Measurements from ENCODE around the gene PKHD1.

Gene PKHD1, protein sequence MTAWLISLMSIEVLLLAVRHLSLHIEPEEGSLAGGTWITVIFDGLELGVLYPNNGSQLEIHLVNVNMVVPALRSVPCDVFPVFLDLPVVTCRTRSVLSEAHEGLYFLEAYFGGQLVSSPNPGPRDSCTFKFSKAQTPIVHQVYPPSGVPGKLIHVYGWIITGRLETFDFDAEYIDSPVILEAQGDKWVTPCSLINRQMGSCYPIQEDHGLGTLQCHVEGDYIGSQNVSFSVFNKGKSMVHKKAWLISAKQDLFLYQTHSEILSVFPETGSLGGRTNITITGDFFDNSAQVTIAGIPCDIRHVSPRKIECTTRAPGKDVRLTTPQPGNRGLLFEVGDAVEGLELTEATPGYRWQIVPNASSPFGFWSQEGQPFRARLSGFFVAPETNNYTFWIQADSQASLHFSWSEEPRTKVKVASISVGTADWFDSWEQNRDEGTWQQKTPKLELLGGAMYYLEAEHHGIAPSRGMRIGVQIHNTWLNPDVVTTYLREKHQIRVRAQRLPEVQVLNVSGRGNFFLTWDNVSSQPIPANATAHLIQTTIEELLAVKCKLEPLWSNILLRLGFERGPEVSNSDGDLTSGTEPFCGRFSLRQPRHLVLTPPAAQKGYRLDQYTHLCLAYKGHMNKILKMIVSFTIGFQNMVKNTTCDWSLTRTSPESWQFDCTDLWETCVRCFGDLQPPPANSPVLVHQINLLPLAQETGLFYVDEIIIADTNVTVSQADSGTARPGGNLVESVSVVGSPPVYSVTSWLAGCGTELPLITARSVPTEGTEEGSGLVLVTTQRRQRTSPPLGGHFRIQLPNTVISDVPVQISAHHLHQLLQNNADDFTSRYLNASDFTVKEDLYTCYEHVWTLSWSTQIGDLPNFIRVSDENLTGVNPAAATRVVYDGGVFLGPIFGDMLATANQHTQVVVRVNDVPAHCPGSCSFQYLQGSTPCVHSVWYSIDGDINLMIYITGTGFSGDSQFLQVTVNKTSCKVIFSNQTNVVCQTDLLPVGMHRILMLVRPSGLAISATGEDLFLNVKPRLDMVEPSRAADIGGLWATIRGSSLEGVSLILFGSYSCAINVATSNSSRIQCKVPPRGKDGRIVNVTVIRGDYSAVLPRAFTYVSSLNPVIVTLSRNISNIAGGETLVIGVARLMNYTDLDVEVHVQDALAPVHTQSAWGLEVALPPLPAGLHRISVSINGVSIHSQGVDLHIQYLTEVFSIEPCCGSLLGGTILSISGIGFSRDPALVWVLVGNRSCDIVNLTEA (N-terminal part only)

DNA sequence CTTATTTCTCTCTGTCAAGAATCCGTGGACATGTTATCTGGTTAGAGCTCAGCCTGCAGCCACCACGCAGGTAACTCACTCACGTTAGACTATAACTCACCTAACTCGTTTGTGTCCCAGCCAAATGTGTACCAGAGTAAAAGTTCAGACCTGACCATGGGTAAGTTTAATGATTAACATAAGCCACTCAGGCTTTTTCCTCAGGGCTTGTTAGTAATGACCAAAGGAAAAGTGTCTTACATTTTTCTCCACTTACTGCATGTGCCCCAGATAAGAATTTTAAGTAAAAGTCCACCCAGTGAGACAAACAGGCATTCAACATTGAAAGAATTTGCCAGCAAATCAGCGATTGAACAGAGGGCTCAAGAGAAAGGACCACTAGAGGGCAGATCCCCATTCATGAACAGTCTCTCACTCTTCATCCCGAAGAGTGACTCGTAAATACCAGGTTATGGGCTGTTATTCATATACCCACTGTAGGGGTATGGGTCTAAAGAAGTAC, at the start of gene PKHD1:
Gene PKHD1 (minus strand): TSS at position 116 of the 502 bp plus-strand sequence. CDS start 2,680 bp downstream, outside the sequence.
- peak; percentile 65 for ATAC-seq
- no peak within 1 kb of the TSS for H3K27ac Mint-ChIP-seq
- no peaks in the 10 kb centered on the region for H3K4me1 Mint-ChIP-seq

DNA sequence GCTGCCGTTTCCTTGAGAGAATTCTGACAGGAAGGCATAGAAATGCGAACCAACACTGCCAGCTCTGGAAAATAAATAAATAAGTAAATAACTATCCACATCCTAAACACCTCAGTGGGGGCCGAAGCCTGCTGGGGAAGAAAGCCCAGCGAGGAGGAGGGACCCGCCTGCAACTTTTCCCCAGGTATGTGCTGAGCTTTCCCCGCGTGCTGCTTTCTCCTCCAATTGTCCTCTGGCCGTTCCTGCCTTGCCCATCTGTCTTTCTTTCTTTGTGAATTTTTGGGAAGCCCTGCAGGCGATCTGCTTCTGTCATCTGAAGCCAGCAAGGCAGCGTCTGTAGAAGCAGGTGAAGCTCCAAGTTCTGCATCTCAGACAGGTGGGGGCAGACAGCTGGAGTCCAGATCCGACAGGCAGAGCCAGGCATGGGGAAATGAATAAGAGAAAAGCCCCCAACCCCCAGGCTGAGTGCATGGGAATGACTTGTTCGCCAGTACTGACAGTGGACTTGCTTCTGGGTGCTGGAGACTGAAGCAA, 49.6 kb upstream of the PKHD1 start:
- DNase-seq (ENCODE audit: low spot score in 2 of 2) = no peak
- H3K27ac Mint-ChIP-seq = no peak overlapping the region
- no peak for ATAC-seq
- no peaks in the 10 kb centered on the region for H3K9me3 Mint-ChIP-seq
- H3K4me1 Mint-ChIP-seq = no peaks in the 10 kb centered on the region
- H3K4me3 Mint-ChIP-seq = no peak overlapping the region
- H3K36me3 Mint-ChIP-seq = no peaks in the 10 kb centered on the region

More for the DNA sequence above, at the start of gene PKHD1:
- no peaks in the 10 kb centered on the region for H3K36me3 Mint-ChIP-seq
- no peak within 1 kb of the TSS for H3K4me3 Mint-ChIP-seq
- no peaks in the 10 kb centered on the region for H3K9me3 Mint-ChIP-seq
- DNase-seq (ENCODE audit: low spot score in 2 of 2) = no peak

DNA sequence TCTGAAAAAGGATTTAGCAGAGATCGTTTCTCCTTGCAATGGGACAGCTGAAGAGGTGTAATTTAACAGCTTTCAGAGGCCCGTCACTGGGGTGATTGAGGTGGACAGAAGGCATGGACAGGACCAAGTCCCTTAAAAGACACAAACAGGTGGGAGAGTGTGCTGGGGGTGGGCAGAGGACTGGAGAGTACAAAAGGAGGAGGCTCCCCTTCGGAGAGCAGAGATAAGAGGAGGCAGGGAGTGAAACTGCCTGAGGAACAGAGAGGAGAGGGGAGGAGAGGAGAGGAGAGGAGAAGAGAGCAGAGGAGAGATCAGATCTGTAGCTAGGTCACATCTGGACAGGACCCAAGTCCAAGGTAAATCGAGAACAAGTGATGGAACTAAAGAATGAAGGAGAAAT, 48.6 kb upstream of the PKHD1 start:
- Mint-ChIP-seq H3K36me3 (no peaks in the 10 kb centered on the region), H3K4me1 (no peaks in the 10 kb centered on the region), H3K4me3 (no peak overlapping the region), H3K9me3 (no peaks in the 10 kb centered on the region), H3K27ac (no peak overlapping the region)
- no peak for DNase-seq (ENCODE audit: low spot score in 2 of 2)
- ATAC-seq = no peak

DNA sequence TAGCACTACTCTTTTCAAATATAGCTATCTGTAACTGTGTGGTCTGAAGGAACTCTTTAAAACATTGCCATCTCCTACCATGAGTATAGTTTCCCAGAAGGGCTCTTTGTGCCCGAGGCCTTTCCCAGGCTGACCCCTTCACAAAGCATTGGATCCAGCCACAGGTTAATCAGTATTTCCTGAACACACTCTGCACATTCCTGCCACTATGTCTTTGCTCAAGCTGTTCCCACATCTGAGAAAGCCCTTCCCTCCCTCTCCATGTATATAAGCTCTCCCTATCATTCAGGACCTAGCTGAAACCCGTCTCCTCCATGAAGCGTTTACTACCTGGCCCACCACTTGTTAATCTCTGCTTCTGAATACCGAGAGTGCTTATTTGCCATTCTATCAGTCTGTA, 47.8 kb upstream of the PKHD1 start:
- Mint-ChIP-seq H3K4me3 (no peak overlapping the region), H3K36me3 (no peaks in the 10 kb centered on the region), H3K27ac (no peak overlapping the region), H3K9me3 (no peaks in the 10 kb centered on the region), H3K4me1 (no peaks in the 10 kb centered on the region)
- no peak for ATAC-seq
- no peak for DNase-seq (ENCODE audit: low spot score in 2 of 2)

DNA sequence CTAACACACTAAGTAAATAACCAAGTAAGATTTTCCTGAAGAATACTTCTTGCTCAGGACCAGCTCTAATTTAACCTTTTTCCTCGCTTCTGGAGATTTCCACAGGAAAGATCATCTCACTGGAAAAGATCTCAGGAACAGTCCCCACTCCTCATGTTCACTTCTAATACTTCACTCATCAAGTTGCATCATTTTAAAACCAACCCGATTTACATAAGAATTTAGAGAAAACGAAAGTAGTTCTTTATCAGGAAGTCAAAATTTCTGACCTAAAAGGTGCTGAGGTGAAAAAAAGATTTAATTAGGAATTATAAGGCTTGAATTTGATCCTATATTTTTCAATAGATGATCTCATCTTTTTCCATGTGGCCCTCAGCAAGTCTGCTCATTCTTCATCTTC, 46.6 kb upstream of the PKHD1 start:
- ATAC-seq (no peak), DNase-seq (ENCODE audit: low spot score in 2 of 2) (no peak)
- H3K4me1 Mint-ChIP-seq = no peaks in the 10 kb centered on the region
- H3K4me3 Mint-ChIP-seq = no peak overlapping the region
- H3K9me3 Mint-ChIP-seq = no peaks in the 10 kb centered on the region
- H3K27ac Mint-ChIP-seq = no peak overlapping the region
- H3K36me3 Mint-ChIP-seq = no peaks in the 10 kb centered on the region

DNA sequence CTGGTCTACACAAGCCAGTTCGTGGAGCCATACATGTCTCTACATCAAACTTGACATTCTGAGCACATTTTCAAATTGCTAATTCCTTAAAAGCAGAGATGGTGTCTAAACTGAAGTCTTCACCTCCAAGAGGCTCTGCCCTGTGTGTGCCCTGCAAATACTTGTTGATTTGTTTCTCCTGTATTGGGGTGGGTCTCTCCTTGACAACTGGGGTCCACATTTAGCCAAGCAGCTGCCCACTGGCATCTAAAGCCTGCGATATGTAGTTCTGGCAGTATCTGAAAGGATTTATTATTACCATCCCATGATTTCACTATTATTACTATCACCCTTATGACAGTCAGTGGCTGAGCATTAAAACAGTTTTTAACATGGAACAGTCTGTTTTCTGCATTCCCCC, 45.9 kb upstream of the PKHD1 start:
- no peak for ATAC-seq
- Mint-ChIP-seq H3K4me1 (no peaks in the 10 kb centered on the region), H3K4me3 (no peak overlapping the region), H3K36me3 (no peaks in the 10 kb centered on the region), H3K9me3 (no peaks in the 10 kb centered on the region), H3K27ac (no peak overlapping the region)
- DNase-seq (ENCODE audit: low spot score in 2 of 2) = no peak

DNA sequence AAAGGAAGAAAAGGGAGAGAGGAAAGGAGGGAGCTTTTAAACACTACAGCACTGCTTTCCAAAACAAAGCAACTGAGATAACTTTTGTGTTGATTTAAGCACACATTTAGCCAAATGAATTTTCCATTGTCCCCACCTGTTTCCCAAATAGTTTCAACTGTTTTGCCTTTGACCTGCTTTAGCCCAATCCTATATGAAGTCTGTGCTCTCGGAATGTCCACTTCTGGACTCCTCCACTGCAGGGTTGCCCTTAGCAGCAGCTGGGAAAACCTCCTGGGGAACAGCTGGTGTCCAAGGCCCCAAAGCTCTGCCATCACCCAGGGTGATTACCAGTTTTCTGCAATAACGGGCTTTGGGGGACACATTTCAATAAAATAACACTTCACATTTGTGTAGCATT, 44.9 kb upstream of the PKHD1 start:
- Mint-ChIP-seq H3K4me1 (no peaks in the 10 kb centered on the region), H3K27ac (no peak overlapping the region), H3K9me3 (no peaks in the 10 kb centered on the region), H3K36me3 (no peaks in the 10 kb centered on the region), H3K4me3 (no peak overlapping the region)
- DNase-seq (ENCODE audit: low spot score in 2 of 2) = no peak
- no peak for ATAC-seq

DNA sequence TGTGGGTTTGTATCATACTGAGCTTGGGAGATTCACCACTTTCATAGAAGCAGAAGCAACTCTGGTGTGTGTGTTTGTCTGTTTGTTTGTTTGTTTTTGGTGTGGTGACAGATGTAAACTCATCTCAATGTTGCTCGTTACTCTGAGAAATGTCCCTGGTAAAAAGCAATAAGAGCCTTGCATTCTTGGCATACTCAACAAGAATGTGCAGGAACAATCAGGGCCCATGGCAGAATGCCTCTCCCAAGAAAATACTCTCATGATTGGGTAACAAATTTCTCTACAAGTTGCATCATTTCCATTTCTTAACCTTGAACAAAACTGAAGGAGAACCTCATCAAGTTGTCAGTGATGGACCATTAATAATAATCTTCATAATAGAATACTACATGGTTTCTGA, 43.0 kb upstream of the PKHD1 start:
- DNase-seq (ENCODE audit: low spot score in 2 of 2) (no peak), ATAC-seq (no peak)
- no peak overlapping the region for H3K4me3 Mint-ChIP-seq
- H3K27ac Mint-ChIP-seq = no peak overlapping the region
- no peaks in the 10 kb centered on the region for H3K4me1 Mint-ChIP-seq
- no peaks in the 10 kb centered on the region for H3K36me3 Mint-ChIP-seq
- H3K9me3 Mint-ChIP-seq = no peaks in the 10 kb centered on the region

DNA sequence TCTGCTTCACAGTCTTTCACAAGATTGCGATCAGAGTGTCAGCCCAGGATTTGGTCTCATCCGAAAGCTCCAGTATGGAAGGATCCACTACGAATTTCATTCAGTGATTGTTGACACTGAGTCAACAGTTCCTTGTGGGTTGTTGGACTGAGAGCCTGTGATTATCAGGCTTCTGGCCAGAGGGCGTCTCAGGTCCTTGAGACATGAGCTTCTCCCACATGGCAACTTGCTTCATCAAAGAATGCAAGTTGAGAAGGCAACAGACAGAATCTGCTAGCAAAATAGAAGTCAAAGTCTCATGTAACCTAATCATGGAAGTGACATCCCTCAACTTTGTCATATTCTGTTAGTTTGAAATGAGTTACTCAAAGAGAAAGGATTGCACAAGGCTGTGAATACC, 40.5 kb upstream of the PKHD1 start:
- ATAC-seq (no peak), DNase-seq (ENCODE audit: low spot score in 2 of 2) (no peak)
- Mint-ChIP-seq H3K4me3 (no peak overlapping the region), H3K27ac (no peak overlapping the region), H3K4me1 (no peaks in the 10 kb centered on the region), H3K36me3 (no peaks in the 10 kb centered on the region), H3K9me3 (no peaks in the 10 kb centered on the region)

DNA sequence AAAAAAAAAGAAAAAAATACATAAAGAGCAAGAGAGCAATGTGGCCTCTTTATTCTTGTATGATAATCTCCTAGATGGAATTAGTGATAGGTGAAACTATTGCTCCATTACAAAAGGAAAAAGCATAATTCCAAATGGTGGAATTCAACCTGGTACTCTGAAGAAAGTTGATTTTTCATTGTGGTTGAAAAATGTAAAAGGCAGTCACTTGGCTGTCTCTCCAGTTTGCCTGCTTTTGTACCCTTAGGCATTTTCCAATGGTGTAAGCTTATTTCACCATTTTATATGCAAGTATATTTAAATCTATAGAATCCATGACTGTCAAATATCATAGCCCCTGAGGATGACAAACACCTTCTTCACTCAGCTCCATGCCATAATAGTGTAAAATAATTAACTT, 38.8 kb upstream of the PKHD1 start:
- no peak for DNase-seq (ENCODE audit: low spot score in 2 of 2)
- Mint-ChIP-seq H3K4me3 (no peak overlapping the region), H3K36me3 (no peaks in the 10 kb centered on the region), H3K9me3 (peaks cover 4% of the 10 kb centered on the region), H3K27ac (no peak overlapping the region), H3K4me1 (no peaks in the 10 kb centered on the region)
- ATAC-seq = no peak

DNA sequence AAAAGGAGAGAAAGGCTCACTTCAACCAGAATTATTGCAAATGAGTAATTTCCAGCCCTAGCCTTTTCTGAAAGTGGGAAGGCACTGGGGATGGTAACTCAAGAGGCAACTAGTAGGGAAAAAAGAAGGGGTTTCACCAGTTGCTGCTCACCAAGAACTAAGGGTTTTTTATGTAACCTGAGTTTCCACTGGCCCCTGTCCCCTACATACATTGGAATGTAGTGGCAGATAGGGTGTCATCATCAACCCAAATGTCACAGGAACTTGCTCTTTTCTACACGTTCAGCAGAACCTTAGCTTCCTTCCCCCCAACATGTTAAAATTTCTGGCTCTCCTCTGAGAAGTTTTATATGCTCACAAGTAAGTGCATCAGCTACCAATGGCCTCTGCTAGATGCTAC, 38.2 kb upstream of the PKHD1 start:
- H3K9me3 Mint-ChIP-seq = peaks cover 4% of the 10 kb centered on the region
- ATAC-seq (no peak), DNase-seq (ENCODE audit: low spot score in 2 of 2) (no peak)

DNA sequence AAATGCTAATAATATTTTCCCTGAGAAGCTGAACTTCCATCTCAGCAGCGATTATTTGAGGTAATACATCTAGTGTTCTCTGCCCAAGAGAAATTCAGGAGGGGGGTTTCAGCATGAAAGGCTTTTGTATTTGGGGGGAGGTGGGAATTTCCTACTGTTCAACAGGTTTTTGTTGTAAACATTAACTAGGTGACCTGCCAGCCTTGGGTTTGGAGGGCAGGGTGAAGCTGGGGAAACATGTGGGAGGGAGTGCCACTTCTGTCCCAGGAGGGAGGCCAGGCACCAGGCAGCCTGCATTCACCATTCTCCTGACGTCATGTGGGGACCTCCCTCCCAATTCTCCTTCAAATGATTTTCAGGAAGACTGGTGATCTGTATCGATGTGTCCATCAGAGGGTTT, 37.7 kb upstream of the PKHD1 start:
- H3K27ac Mint-ChIP-seq = no peak overlapping the region
- ATAC-seq (no peak), DNase-seq (ENCODE audit: low spot score in 2 of 2) (no peak)
- H3K9me3 Mint-ChIP-seq = peaks cover 7% of the 10 kb centered on the region
- no peaks in the 10 kb centered on the region for H3K36me3 Mint-ChIP-seq
- H3K4me1 Mint-ChIP-seq = no peaks in the 10 kb centered on the region
- no peak overlapping the region for H3K4me3 Mint-ChIP-seq

More for the DNA sequence above, 38.2 kb upstream of the PKHD1 start:
- no peak overlapping the region for H3K27ac Mint-ChIP-seq
- no peaks in the 10 kb centered on the region for H3K4me1 Mint-ChIP-seq
- H3K4me3 Mint-ChIP-seq = no peak overlapping the region
- H3K36me3 Mint-ChIP-seq = no peaks in the 10 kb centered on the region

DNA sequence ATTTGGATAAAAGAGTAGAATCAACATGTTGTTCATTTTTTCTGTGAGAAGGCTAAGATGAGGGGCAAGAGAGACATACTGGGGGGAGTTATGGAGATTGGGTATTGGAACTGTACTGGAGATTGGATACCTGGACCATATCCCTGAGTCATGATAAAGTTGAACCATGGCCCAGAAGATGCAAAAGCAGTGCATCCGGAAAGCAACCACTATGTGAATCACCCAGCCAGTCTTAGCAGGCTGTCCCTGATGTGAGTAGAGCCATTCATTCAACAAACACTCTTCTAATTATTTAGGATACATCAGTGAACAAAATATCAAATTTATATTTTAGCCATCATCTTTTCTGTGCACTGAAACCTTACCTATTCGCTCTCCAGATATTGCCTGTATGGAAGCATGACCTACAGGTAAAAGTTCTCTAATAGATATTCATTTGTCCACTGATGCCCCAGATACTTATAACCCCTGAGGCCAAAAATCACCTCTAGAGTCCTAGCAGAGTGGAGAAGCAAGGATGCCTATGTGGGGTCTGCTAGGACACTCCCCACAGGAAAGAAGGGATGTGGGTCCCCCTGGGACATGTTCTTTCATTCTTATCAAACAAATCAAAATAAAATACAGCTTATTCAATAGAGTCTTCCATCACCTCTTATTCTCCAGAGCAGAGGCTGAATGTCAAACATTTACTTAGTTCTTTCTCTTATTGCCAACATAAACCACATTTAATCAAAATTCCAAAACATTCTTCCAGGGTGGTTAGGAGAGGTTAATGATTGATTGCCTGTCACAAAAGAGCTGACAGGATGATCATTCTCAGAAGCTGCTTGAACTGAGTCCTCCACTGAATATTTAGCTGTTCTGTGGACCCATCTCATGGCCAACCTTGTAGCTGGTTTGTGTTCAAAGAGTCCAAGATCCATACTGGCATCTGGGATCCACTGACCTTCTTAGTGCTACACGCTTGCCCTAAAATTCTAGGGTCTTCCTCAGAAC, 37.0 kb upstream of the PKHD1 start:
- Mint-ChIP-seq H3K4me3 (no peak overlapping the region), H3K4me1 (no peaks in the 10 kb centered on the region), H3K9me3 (peaks cover 7% of the 10 kb centered on the region), H3K27ac (no peak overlapping the region), H3K36me3 (no peaks in the 10 kb centered on the region)
- no peak for DNase-seq (ENCODE audit: low spot score in 2 of 2)
- ATAC-seq = no peak

DNA sequence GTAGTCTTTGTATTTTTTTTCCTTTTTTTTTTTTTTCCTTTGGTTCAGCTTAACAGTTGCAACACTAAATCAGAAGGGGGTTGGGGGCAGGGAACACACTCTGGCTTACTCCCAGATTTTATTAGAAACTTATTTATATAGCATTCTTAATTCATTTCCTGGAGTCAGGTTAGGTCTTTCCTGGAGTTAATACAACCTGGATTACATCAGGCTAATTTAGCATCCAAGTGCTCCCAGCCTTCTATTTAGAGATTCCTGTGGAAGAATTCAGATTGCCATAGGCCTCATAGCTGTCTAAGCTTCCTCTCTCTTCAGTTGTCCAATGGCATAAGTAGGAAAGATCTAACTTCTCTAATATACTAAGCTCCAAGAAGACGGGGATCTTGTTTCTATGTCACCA, 35.8 kb upstream of the PKHD1 start:
- no peak overlapping the region for H3K4me3 Mint-ChIP-seq
- ATAC-seq (no peak), DNase-seq (ENCODE audit: low spot score in 2 of 2) (no peak)
- H3K36me3 Mint-ChIP-seq = no peaks in the 10 kb centered on the region
- peaks cover 7% of the 10 kb centered on the region for H3K9me3 Mint-ChIP-seq
- no peaks in the 10 kb centered on the region for H3K4me1 Mint-ChIP-seq
- no peak overlapping the region for H3K27ac Mint-ChIP-seq
